Sigmoid colon (tissue), 7 donors: ENCODE results near the gene CDC14B. TPM values are rescaled to one million over a fixed set of nuclear protein-coding genes. Genes with fewer than 3 reads are reported as not detected.
"Not testable (repeated sequence)": the region's sequence is repeated elsewhere in the genome, so short reads cannot be mapped to it uniquely, and the experiment has no call there.

Experiments
- DNase-seq: peaks from one replicate; pipeline ENCODE4 v3.0.0-alpha.2; 2019
- H3K27ac ChIP-seq, 4 donors: fragments of 200-600 bp; sonication (generic); one replicate each; pipeline ENCODE4 v1.5.1; 2016 to 2019; ENCODE audit warnings: mild to moderate bottlenecking in 1 of 4
- H3K27me3 ChIP-seq, 3 donors: fragments of 200-600 bp; sonication (generic); one replicate each; pipeline ENCODE4 v1.5.1; 2019; ENCODE audit warnings: mild to moderate bottlenecking in 1 of 3
- H3K36me3 ChIP-seq, 4 donors: fragments of 200-600 bp; sonication (generic); one replicate each; pipeline ENCODE4 v1.5.1; 2016 to 2019
- H3K4me1 ChIP-seq, 4 donors: fragments of 200-600 bp; sonication (generic); one replicate each; pipeline ENCODE4 v1.5.1; 2017 to 2019
- H3K4me3 ChIP-seq, 4 donors: fragments of 200-600 bp; sonication (generic); one replicate each; pipeline ENCODE4 v1.5.1; 2017 to 2019; ENCODE audit warnings: mild to moderate bottlenecking in 2 of 4, moderate library complexity in 1 of 4
- H3K9me3 ChIP-seq, 4 donors: fragments of 200-600 bp in 3 of 4; sonication (generic) in 3 of 4; one replicate each; pipeline versions ENCODE4 v1.5.1 to v1.6.1; 2013 to 2019
- CTCF ChIP-seq, 4 experiments: fragments of 450-650 bp in 3 of 4; fragments of 200-600 bp in 1 of 4; IDR thresholded peaks; one replicate each; pipeline ENCODE4 v1.5.1; 2016 to 2019; ENCODE audit warnings: antibody characterized with exemption in 4 of 4, mild to moderate bottlenecking in 3 of 4, moderate library complexity in 2 of 4
- EP300 ChIP-seq, 4 donors: sonication (generic); formaldehyde crosslinking; IDR thresholded peaks; one replicate each; pipeline ENCODE4 v1.6.1; 2017; ENCODE audit warnings: antibody characterized with exemption in 4 of 4
- POLR2A ChIP-seq, 2 donors: fragments of 450-650 bp; IDR thresholded peaks; one replicate each; pipeline ENCODE4 v1.6.1; 2016; ENCODE audit warnings: antibody characterized with exemption in 2 of 2, mild to moderate bottlenecking in 2 of 2, moderate library complexity in 2 of 2
- POLR2AphosphoS5 ChIP-seq, 4 donors: sonication (generic); formaldehyde crosslinking; IDR thresholded peaks; one replicate each; pipeline ENCODE4 v1.6.1; 2017; ENCODE audit warnings: antibody characterized with exemption in 4 of 4
- WGBS, 2 donors: extraction: QIAGEN DNeasy Blood & Tissue Kit; methylation state at CpG; one replicate each; pipeline ENCODE4 v1.1.7; 2013; 5-methylcytosine and 5-hydroxymethylcytosine counted together
- intact Hi-C: fragments of 100-400 bp; cut with DNase I; formaldehyde crosslinking; loops from one replicate; pipeline ENCODE4 v1.15.1; 2023
- polyA plus RNA-seq, 3 donors: library from polyadenylated mRNA; stranded (reverse); fragments of 200-250 nt; gene quantifications; one replicate each; pipeline ENCODE4 v1.2.3, GENCODE V29; 2013
- total RNA-seq, 4 donors: library from RNA; depleted of rRNA; stranded (reverse); fragments of >200 nt; gene quantifications; one replicate each; pipeline ENCODE4 v1.1.0, GENCODE V29; 2016
- donor health status: healthy with polysubstance abuse.
- donor health status: Bipolar disorder and iron deficiency.
- donor health status: healthy.

The CDC14B gene
- total and polyA plus RNA-seq, 7 donors = 5.6 to 35.7 (median 12.5) TPM

DNA sequence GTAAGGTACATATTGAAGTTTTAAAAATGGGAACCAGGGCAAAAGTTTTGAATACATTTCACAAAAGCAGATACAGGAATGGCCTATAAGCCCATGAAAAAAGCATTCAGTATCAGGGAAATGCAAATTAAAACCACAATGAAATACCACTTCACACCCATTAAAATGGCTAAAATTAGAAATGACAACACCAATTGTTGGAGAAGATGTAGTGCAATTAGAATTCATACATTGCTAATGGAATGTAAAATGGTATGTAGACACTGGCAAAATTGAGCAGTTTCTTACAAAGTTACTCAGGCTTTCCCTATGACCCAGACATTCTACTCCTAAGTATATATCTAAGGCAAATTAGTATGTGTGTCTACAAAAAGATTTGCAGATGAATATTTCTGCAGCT lies 34.2 kb downstream of the CDC14B start:
- no peaks in the 10 kb centered on the region for H3K36me3 ChIP-seq
- TF ChIP-seq POLR2A (IDR thresholded peaks at IDR 0.05) (no peak), EP300 (IDR thresholded peaks at IDR 0.05) (no peak), CTCF (IDR thresholded peaks at IDR 0.05) (no peak), POLR2AphosphoS5 (IDR thresholded peaks at IDR 0.05) (no peak)
- H3K27me3 ChIP-seq = no peaks in the 10 kb centered on the region
- no peak overlapping the region for H3K27ac ChIP-seq
- no peak for DNase-seq
- no peaks in the 10 kb centered on the region for H3K9me3 ChIP-seq
- intact Hi-C loops = no loop called here
- no peak overlapping the region for H3K4me3 ChIP-seq
- H3K4me1 ChIP-seq = no peaks in the 10 kb centered on the region

DNA sequence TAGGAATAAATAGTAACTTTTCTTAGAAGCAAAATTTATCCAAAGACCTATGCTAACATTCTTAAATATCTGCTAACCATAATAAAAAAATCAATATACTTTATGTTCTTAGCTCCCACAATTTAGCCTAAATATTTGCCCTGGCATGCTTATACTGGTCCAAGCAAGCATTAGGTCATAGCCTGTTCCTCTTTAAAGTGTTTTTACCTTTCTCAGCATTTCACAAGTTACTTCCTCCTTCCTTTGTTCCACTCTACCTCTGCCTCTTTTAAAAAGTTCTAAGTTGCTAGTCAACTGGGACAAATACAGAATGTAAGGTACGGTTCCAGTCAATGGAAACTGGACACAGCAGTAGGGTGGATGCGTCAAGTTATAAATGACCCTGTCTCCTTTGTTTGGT lies 37.4 kb downstream of the CDC14B start:
- intact Hi-C loops, DNase-seq: not testable (repeated sequence)
- 68 to 77% methylated on average over 2 of the region's 2 CpGs for WGBS, 2 donors

GRCh38 chr9:96581786-96582185 lies 37.9 kb downstream of the CDC14B start:
- H3K9me3 ChIP-seq = no peaks in the 10 kb centered on the region
- TF ChIP-seq POLR2A (IDR thresholded peaks at IDR 0.05) (no peak), POLR2AphosphoS5 (IDR thresholded peaks at IDR 0.05) (no peak), CTCF (IDR thresholded peaks at IDR 0.05) (no peak), EP300 (IDR thresholded peaks at IDR 0.05) (no peak)

More for the DNA sequence above, 37.4 kb downstream of the CDC14B start:
- not testable (repeated sequence) for H3K27me3 ChIP-seq, H3K9me3 ChIP-seq, H3K4me1 ChIP-seq, H3K4me3 ChIP-seq, H3K27ac ChIP-seq, H3K36me3 ChIP-seq

GRCh38 chr9:96581301-96581700 lies 38.3 kb downstream of the CDC14B start:
- H3K36me3 ChIP-seq = no peaks in the 10 kb centered on the region
- WGBS, 2 donors = 92 to 94% methylated on average over 4 of the region's 4 CpGs
- H3K4me1 ChIP-seq = no peaks in the 10 kb centered on the region
- intact Hi-C loops = no loop called here
- H3K27ac ChIP-seq = no peak overlapping the region
- no peaks in the 10 kb centered on the region for H3K27me3 ChIP-seq
- no peaks in the 10 kb centered on the region for H3K9me3 ChIP-seq
- TF ChIP-seq POLR2AphosphoS5 (IDR thresholded peaks at IDR 0.05) (no peak), CTCF (IDR thresholded peaks at IDR 0.05) (no peak), POLR2A (IDR thresholded peaks at IDR 0.05) (no peak), EP300 (IDR thresholded peaks at IDR 0.05) (no peak)
- no peak for DNase-seq
- no peak overlapping the region for H3K4me3 ChIP-seq

More at GRCh38 chr9:96581786-96582185, 37.9 kb downstream of the CDC14B start:
- intact Hi-C loops = no loop called here
- WGBS, 2 donors = 85 to 90% methylated on average over 6 of the region's 6 CpGs
- H3K27ac ChIP-seq = no peak overlapping the region
- H3K27me3 ChIP-seq = no peaks in the 10 kb centered on the region
- DNase-seq = no peak
- no peak overlapping the region for H3K4me3 ChIP-seq
- no peaks in the 10 kb centered on the region for H3K36me3 ChIP-seq
- no peaks in the 10 kb centered on the region for H3K4me1 ChIP-seq

DNA sequence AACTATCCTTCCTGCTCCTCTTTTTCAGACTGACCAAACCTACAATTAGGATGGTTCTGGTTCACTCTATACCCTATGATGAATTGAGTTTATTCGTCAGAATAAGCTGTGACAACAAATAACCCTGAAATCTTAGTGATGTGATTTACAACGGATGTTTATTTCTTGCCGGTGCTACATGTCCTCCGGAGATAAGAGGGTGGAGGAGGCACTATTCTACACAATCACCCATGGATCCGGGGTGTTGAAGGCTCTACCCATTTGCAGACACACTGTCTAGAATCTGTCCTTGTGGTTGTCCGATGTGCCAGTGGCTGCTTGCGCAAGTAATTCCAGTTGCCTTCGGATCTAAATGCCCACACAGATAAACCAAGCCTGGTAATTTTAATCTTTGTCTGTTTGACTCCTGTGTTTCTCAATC lies 44.7 kb downstream of the CDC14B start:
- Histone ChIP-seq H3K9me3 (no peaks in the 10 kb centered on the region), H3K36me3 (no peaks in the 10 kb centered on the region), H3K4me3 (no peak overlapping the region), H3K4me1 (no peaks in the 10 kb centered on the region), H3K27me3 (no peaks in the 10 kb centered on the region), H3K27ac (no peak overlapping the region)
- intact Hi-C loops = no loop called here
- no peak for DNase-seq
- WGBS, 2 donors = 81 to 91% methylated on average over 8 of the region's 8 CpGs
- TF ChIP-seq POLR2AphosphoS5 (IDR thresholded peaks at IDR 0.05) = no peak
- no peak for TF ChIP-seq POLR2A (IDR thresholded peaks at IDR 0.05)
- no peak for TF ChIP-seq EP300 (IDR thresholded peaks at IDR 0.05)
- TF ChIP-seq CTCF (IDR thresholded peaks at IDR 0.05) = no peak
